Esophagus squamous epithelium (tissue), 5 donors: ENCODE measurements around the gene AHNAK. TPM values are rescaled to one million over a fixed set of nuclear protein-coding genes. Genes with fewer than 3 reads are reported as not detected.

Experiments used
- DNase-seq: peaks from one replicate; lab custom pipeline; 2025; lab: John Stamatoyannopoulos, UW
- H3K27ac ChIP-seq, 4 donors: fragments of 200-600 bp; sonication (generic); one replicate each; pipeline ENCODE4 v1.5.1; 2016 to 2019; ENCODE audit warnings: mild to moderate bottlenecking in 1 of 4
- H3K27me3 ChIP-seq, 4 donors: fragments of 200-600 bp; sonication (generic); 1 replicate in 3 of 4; 2 replicates in 1 of 4; pipeline versions ENCODE4 v1.5.1 to v1.6.0; 2017 to 2021; ENCODE audit warnings: antibody characterized with exemption in 1 of 4
- H3K36me3 ChIP-seq, 3 donors: fragments of 200-600 bp; sonication (generic); one replicate each; pipeline ENCODE4 v1.5.1; 2016 to 2019
- H3K4me1 ChIP-seq, 3 donors: fragments of 200-600 bp; sonication (generic); one replicate each; pipeline ENCODE4 v1.5.1; 2017 to 2019
- H3K4me3 ChIP-seq, 4 donors: fragments of 200-600 bp; sonication (generic); 1 replicate in 3 of 4; 2 replicates in 1 of 4; pipeline ENCODE4 v1.5.1; 2016 to 2019; ENCODE audit warnings: mild to moderate bottlenecking in 2 of 4, moderate library complexity in 1 of 4
- H3K9me3 ChIP-seq, 3 donors: fragments of 200-600 bp; sonication (generic); one replicate each; pipeline ENCODE4 v1.5.1; 2016 to 2019
- POLR2A ChIP-seq, 4 donors: fragments of 450-650 bp; IDR thresholded peaks; one replicate each; pipeline ENCODE4 v1.6.1; 2017; ENCODE audit warnings: antibody characterized with exemption in 4 of 4, mild to moderate bottlenecking in 4 of 4, moderate library complexity in 3 of 4
- WGBS, 2 donors: methylation state at CpG; one replicate each; pipeline ENCODE4 v1.1.5; 2018; 5-methylcytosine and 5-hydroxymethylcytosine counted together
- intact Hi-C: fragments of 100-400 bp; cut with DNase I; formaldehyde crosslinking; loops from one replicate; pipeline ENCODE4 v1.15.0; 2022
- total RNA-seq, 4 donors: library from RNA; depleted of rRNA; stranded (reverse); fragments of >200 nt; gene quantifications; one replicate each; pipeline ENCODE4 v1.1.0, GENCODE V29; 2016
- TF ChIP-seq, protein P1 (sequence below), 6 experiments: fragments of 450-650 bp in 4 of 6; fragments of 200-600 bp in 2 of 6; sonication (generic) in 2 of 6; IDR thresholded peaks; one replicate each; pipeline ENCODE4 v1.5.1; 2016 to 2019; ENCODE audit warnings: antibody characterized with exemption in 6 of 6, mild to moderate bottlenecking in 4 of 6, moderate library complexity in 4 of 6
- donor health status: DM: yes; HTN: yes; CAD: no.

Gene AHNAK
- total RNA-seq, 4 donors from 2014 or later = 695 to 1,250 (median 954) TPM

DNA sequence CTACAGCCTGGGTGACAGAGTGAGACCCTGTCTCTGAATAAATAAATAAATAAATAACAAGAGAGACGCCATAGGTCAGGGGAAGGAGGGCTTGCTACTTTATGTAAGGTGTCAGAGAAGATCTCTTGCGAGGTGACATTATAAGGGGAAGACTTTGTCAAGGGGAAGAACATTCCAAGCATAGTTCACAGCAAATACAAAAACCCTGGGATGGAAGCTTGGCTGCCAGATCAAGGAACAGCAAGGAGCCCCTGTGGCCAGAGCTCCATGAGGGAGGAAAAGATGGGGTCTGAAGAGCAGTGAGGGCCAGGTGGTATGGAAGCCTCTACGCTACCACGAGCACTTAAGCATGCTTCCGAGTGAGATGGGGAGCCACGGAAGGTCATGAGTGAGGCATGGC, 62.3 kb downstream of the AHNAK start:
- Histone ChIP-seq H3K9me3 (no peaks in the 10 kb centered on the region), H3K4me3 (no peak overlapping the region), H3K36me3 (no peaks in the 10 kb centered on the region), H3K27me3 (no peaks in the 10 kb centered on the region), H3K4me1 (peaks cover 8 to 37% (median 18%) of the 10 kb centered on the region in 3 donors), H3K27ac (no peak overlapping the region)
- no peak for DNase-seq
- 84 to 89% methylated on average over 6 of the region's 6 CpGs for WGBS, 2 donors
- intact Hi-C loops = no loop called here
- no peak for TF ChIP-seq POLR2A (IDR thresholded peaks at IDR 0.05)
- TF ChIP-seq, protein P1, sequence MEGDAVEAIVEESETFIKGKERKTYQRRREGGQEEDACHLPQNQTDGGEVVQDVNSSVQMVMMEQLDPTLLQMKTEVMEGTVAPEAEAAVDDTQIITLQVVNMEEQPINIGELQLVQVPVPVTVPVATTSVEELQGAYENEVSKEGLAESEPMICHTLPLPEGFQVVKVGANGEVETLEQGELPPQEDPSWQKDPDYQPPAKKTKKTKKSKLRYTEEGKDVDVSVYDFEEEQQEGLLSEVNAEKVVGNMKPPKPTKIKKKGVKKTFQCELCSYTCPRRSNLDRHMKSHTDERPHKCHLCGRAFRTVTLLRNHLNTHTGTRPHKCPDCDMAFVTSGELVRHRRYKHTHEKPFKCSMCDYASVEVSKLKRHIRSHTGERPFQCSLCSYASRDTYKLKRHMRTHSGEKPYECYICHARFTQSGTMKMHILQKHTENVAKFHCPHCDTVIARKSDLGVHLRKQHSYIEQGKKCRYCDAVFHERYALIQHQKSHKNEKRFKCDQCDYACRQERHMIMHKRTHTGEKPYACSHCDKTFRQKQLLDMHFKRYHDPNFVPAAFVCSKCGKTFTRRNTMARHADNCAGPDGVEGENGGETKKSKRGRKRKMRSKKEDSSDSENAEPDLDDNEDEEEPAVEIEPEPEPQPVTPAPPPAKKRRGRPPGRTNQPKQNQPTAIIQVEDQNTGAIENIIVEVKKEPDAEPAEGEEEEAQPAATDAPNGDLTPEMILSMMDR (IDR thresholded peaks at IDR 0.05) = no peak

DNA sequence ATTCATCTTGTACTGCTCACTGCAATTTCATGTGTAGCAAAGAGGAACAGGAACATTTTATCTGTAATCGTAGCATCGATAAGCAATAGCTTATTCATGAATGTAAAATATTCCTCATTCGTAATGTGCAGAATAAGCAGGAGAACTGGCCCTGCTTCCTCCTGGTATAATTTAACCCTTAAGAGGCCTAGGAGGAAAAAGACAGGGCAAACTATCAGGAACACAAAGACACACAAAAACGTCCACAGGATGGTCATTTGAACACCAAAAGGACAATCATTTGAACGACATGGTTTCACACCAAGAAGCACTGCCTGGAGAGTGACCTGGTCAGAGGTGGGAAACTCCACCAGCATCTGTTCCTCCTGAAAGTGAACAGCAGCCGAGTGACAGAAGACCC, 63.9 kb downstream of the AHNAK start:
- intact Hi-C loops = no loop called here
- 69 to 72% methylated on average over 6 of the region's 6 CpGs for WGBS, 2 donors
- H3K36me3 ChIP-seq = no peaks in the 10 kb centered on the region

DNA sequence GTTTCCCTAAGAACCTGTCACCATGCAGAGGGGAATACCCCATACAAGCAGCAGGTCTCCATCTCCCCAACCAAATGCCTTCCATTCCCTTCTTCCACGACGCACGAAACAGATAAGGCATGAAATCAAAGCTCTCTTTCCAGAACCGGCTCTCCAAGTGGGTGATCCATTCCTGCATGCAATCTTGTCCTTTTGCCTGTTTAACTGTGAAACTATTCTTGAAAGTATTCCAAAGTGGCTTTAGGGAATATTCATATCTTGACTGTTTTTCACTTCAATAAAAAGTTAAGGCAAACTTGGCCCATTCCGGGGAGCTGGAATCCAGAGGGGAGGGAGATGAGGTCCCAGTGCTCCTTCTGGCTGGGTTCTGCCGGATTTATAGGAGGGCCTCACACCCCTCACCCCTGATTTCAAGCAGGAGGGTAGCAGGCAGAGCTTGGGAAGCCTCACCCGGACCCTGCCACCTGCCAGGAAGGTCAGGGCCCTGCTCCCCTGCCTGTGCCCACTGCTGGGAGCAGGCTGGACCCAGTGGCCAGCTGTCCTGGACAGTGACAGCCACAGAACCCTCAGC, 66.9 kb downstream of the AHNAK start:
- intact Hi-C loops = no loop called here

More for the DNA sequence above, 63.9 kb downstream of the AHNAK start:
- no peak overlapping the region for H3K4me3 ChIP-seq
- no peak overlapping the region for H3K27ac ChIP-seq
- peaks cover 8 to 27% (median 12%) of the 10 kb centered on the region in 3 donors for H3K4me1 ChIP-seq
- DNase-seq = no peak
- H3K27me3 ChIP-seq = no peaks in the 10 kb centered on the region
- TF ChIP-seq, protein P1 (IDR thresholded peaks at IDR 0.05) = no peak
- no peak for TF ChIP-seq POLR2A (IDR thresholded peaks at IDR 0.05)
- no peaks in the 10 kb centered on the region for H3K9me3 ChIP-seq

DNA sequence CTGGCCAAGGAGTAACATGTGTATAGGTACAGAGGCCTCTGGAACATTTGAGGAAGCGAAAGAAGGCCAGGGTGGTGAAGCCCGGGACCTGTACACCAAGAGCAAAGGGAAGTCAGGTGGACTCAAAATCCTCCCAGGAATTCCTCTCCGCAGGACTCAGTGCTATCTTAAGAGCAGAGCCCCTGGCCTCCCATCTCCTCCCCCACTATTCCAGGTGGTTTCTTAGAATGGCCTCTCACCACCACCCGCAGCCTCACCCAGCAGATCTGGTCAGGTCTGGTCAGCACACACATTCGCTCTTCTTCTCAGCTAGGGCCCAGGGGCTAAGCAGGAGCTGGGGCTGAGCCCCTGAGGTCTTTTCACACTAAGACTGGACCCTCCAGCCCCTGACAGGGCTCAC, 68.7 kb downstream of the AHNAK start:
- 75 to 83% methylated on average over 5 of the region's 5 CpGs for WGBS, 2 donors
- no peak for DNase-seq
- Histone ChIP-seq H3K36me3 (no peaks in the 10 kb centered on the region), H3K4me1 (peaks cover 8 to 18% (median 11%) of the 10 kb centered on the region in 3 donors), H3K27me3 (no peaks in the 10 kb centered on the region), H3K4me3 (no peak overlapping the region), H3K27ac (no peak overlapping the region), H3K9me3 (no peaks in the 10 kb centered on the region)
- no peak for TF ChIP-seq POLR2A (IDR thresholded peaks at IDR 0.05)
- TF ChIP-seq, protein P1 (IDR thresholded peaks at IDR 0.05) = no peak
- intact Hi-C loops = no loop called here

More for the DNA sequence above, 66.9 kb downstream of the AHNAK start:
- WGBS, 2 donors = 57 to 69% methylated on average over 4 to 6 of the region's 7 CpGs
- no peaks in the 10 kb centered on the region for H3K9me3 ChIP-seq
- H3K4me3 ChIP-seq = no peak overlapping the region
- H3K36me3 ChIP-seq = no peaks in the 10 kb centered on the region
- H3K4me1 ChIP-seq = peaks cover 8 to 18% (median 11%) of the 10 kb centered on the region in 3 donors
- TF ChIP-seq, protein P1 (IDR thresholded peaks at IDR 0.05) = no peak
- TF ChIP-seq POLR2A (IDR thresholded peaks at IDR 0.05) = no peak
- DNase-seq = no peak
- H3K27me3 ChIP-seq = no peaks in the 10 kb centered on the region
- peak overlapping the region; percentile 55 to 83 (median 77) for H3K27ac ChIP-seq

DNA sequence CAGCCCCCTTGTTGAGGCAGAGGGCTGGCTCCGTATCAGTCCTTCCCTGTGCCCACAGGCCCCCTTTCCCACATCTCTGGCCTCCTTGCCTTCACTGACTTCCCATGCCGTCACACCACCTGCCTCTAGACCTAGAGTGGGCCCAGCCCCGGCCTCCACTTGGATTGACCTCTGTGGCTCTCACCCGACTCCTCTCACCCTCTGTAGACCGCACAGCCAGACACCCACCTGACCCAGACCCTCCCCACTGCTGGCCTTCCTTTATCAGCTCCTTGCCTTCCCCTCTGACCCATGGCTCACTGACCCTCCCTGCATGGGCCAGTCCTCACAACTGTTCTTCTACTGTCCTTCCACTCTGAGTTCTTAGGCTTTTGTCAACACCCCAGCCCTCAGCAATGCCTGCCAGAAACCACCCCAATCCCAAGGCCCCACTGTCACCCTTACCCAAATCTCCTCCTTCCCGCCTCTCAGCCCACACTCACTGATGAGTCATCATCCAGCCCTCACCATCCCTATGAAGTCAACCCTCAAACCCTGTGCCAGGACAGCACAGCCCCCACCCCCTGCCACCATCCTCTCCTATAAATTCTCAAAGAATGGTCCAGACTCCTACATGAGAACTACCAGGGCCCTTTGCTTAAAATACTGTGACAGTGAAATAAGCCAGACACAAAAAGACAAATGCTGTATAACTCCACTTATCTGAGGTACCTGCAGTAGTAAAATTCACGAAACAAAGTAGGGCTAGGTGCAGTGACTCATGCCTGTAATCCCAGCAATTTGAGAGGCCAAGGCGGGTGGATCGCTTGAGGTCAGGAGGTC, 74.3 kb downstream of the AHNAK start:
- peak overlapping the region; percentile 39 to 69 (median 64) for H3K27ac ChIP-seq
- no peak overlapping the region for H3K4me3 ChIP-seq
- H3K9me3 ChIP-seq = no peaks in the 10 kb centered on the region
- intact Hi-C loops = no loop called here
- TF ChIP-seq, protein P1 (IDR thresholded peaks at IDR 0.05) = no peak
- no peak for TF ChIP-seq POLR2A (IDR thresholded peaks at IDR 0.05)
- peaks cover 4 to 13% (median 9%) of the 10 kb centered on the region in 3 donors for H3K4me1 ChIP-seq
- H3K27me3 ChIP-seq = no peaks in the 10 kb centered on the region
- 52 to 57% methylated on average over 9 of the region's 9 CpGs for WGBS, 2 donors
- no peak for DNase-seq
- no peaks in the 10 kb centered on the region for H3K36me3 ChIP-seq
